CD4-positive, alpha-beta T cell treated with Interleukin-21 for 1 hour (primary cell): Measurements from ENCODE around the gene FTO.
"Not testable (repeated sequence)": the region's sequence is repeated elsewhere in the genome, so short reads cannot be mapped to it uniquely, and the experiment has no call there.

Source experiments
- DNase-seq: peaks from one replicate; pipeline ENCODE4 v3.0.0-alpha.2; 2020

The FTO gene

GRCh38 chr16:53703590-53704444, at the start of gene FTO, which contains the start of gene RPGRIP1L:
Gene FTO, plus strand, starts transcription at chr16:53704156.
Gene RPGRIP1L, minus strand, starts transcription at chr16:53703859. Its CDS starts 3,136 bp downstream, at chr16:53700723.
- DNase-seq = peak; percentile 98

GRCh38 chr16:53654946-53655345, 49.0 kb upstream of the FTO start:
- no peak for DNase-seq

GRCh38 chr16:53662072-53662471, 41.9 kb upstream of the FTO start:
- no peak for DNase-seq

GRCh38 chr16:53664724-53665345, 39.1 kb upstream of the FTO start:
- DNase-seq = no peak

GRCh38 chr16:53666786-53667415, 37.1 kb upstream of the FTO start:
- no peak for DNase-seq

GRCh38 chr16:53668869-53669268, 35.1 kb upstream of the FTO start:
- DNase-seq = no peak

- DNase-seq = no peak
Measured at GRCh38 chr16:53672461-53672860, 31.5 kb upstream of the FTO start.

- no peak for DNase-seq
Measured at GRCh38 chr16:53673189-53673588, 30.8 kb upstream of the FTO start.

GRCh38 chr16:53678155-53678554, 25.8 kb upstream of the FTO start:
- no peak for DNase-seq

GRCh38 chr16:53678756-53679343, 25.1 kb upstream of the FTO start:
- no peak for DNase-seq

- DNase-seq = no peak
Measured at GRCh38 chr16:53680756-53681155, 23.2 kb upstream of the FTO start.

GRCh38 chr16:53681354-53681753, 22.6 kb upstream of the FTO start:
- DNase-seq = no peak

GRCh38 chr16:53685334-53685733, 18.6 kb upstream of the FTO start:
- DNase-seq = not testable (repeated sequence)

GRCh38 chr16:53686710-53687109, 17.2 kb upstream of the FTO start:
- DNase-seq = no peak

GRCh38 chr16:53689636-53690035, 14.3 kb upstream of the FTO start:
- no peak for DNase-seq

GRCh38 chr16:53690771-53691170, 13.2 kb upstream of the FTO start:
- no peak for DNase-seq

- DNase-seq = no peak
Measured at GRCh38 chr16:53692146-53692545, 11.8 kb upstream of the FTO start.

GRCh38 chr16:53693320-53693719, 10.6 kb upstream of the FTO start:
- DNase-seq = no peak

GRCh38 chr16:53695070-53695469, 8.9 kb upstream of the FTO start:
- DNase-seq = no peak

- not testable (repeated sequence) for DNase-seq
Measured at GRCh38 chr16:53698271-53698670, 5.7 kb upstream of the FTO start.

GRCh38 chr16:53704445-53704813, 473 bp downstream of the FTO start:
- no peak for DNase-seq

GRCh38 chr16:53707671-53708070, 3.7 kb downstream of the FTO start:
- DNase-seq = no peak

- DNase-seq = no peak
Measured at GRCh38 chr16:53708490-53708889, 4.5 kb downstream of the FTO start.

GRCh38 chr16:53711390-53711789, 7.4 kb downstream of the FTO start:
- DNase-seq = no peak
